ENCODE results near the gene NPIPB4.
"Not testable (repeated sequence)": the region's sequence is repeated elsewhere in the genome, so short reads cannot be mapped to it uniquely, and the experiment has no call there.

Gene NPIPB4

GRCh38 chr16:21790506-21790905 lies 67.0 kb downstream of the NPIPB4 start:
- intact Hi-C loops (cut with DNase I); DNase-seq: not testable (repeated sequence)

Data from posterior cingulate gyrus (tissue), 11 donors.